NB4 (cell line): ENCODE measurements around the gene DLG2.

Experiments
- POLR2A ChIP-seq: IDR thresholded peaks from 2 replicates; pipeline ENCODE4 v1.6.1; 2011; ENCODE audit warnings: mild to moderate bottlenecking; ENCODE audit not compliant: insufficient read length; ENCODE audit errors: extremely low read depth
- TF ChIP-seq, protein P1 (sequence below): IDR thresholded peaks from one replicate; pipeline ENCODE4 v1.5.1; 2012; ENCODE audit warnings: low read depth, low read length

- TF ChIP-seq POLR2A, result no peak
- TF ChIP-seq, protein P1, sequence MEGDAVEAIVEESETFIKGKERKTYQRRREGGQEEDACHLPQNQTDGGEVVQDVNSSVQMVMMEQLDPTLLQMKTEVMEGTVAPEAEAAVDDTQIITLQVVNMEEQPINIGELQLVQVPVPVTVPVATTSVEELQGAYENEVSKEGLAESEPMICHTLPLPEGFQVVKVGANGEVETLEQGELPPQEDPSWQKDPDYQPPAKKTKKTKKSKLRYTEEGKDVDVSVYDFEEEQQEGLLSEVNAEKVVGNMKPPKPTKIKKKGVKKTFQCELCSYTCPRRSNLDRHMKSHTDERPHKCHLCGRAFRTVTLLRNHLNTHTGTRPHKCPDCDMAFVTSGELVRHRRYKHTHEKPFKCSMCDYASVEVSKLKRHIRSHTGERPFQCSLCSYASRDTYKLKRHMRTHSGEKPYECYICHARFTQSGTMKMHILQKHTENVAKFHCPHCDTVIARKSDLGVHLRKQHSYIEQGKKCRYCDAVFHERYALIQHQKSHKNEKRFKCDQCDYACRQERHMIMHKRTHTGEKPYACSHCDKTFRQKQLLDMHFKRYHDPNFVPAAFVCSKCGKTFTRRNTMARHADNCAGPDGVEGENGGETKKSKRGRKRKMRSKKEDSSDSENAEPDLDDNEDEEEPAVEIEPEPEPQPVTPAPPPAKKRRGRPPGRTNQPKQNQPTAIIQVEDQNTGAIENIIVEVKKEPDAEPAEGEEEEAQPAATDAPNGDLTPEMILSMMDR, result no peak
Observed at GRCh38 chr11:84963240-84963639, 663.9 kb downstream of the DLG2 start.
